Dermis blood vessel endothelial cell (primary cell): Measurements from ENCODE around the gene TMEM154. TPM values are rescaled to one million over a fixed set of nuclear protein-coding genes. Genes with fewer than 3 reads are reported as not detected.

Experiments used
- DNase-seq: peaks from one replicate; pipeline ENCODE4 v3.0.0; 2010
- total RNA-seq: library from RNA; depleted of rRNA; stranded (reverse); fragments of >200 nt; gene quantifications from 2 replicates; pipeline ENCODE4 v1.2.3, GENCODE V29; 2014

TMEM154 gene
- total RNA-seq, 1 donor from 2014 or later, result 1.0 TPM

- no peak for DNase-seq
Measured at GRCh38 chr4:152626790-152627189, 53.0 kb downstream of the TMEM154 start.

- no peak for DNase-seq
Measured at GRCh38 chr4:152620915-152621314, 58.9 kb downstream of the TMEM154 start.

GRCh38 chr4:152620218-152620617 lies 59.6 kb downstream of the TMEM154 start:
- no peak for DNase-seq

- no peak for DNase-seq
Measured at GRCh38 chr4:152619556-152619955, 60.2 kb downstream of the TMEM154 start.

GRCh38 chr4:152618971-152619370 lies 60.8 kb downstream of the TMEM154 start:
- no peak for DNase-seq

- no peak for DNase-seq
Measured at GRCh38 chr4:152616804-152617203, 63.0 kb downstream of the TMEM154 start.

- DNase-seq, result no peak
Measured at GRCh38 chr4:152613841-152614721, 65.7 kb downstream of the TMEM154 start.

GRCh38 chr4:152613351-152613750 lies 66.4 kb downstream of the TMEM154 start:
- DNase-seq, result no peak

- DNase-seq, result no peak
Measured at GRCh38 chr4:152610131-152610530, 69.7 kb downstream of the TMEM154 start.

GRCh38 chr4:152609481-152609880 lies 70.3 kb downstream of the TMEM154 start:
- no peak for DNase-seq

GRCh38 chr4:152607178-152607577 lies 72.6 kb downstream of the TMEM154 start:
- DNase-seq, result no peak

- DNase-seq, result no peak
Measured at GRCh38 chr4:152606753-152607152, 73.0 kb downstream of the TMEM154 start.

- DNase-seq, result peak; percentile 46
Measured at GRCh38 chr4:152605641-152606335, 74.0 kb downstream of the TMEM154 start.

GRCh38 chr4:152605031-152605430 lies 74.8 kb downstream of the TMEM154 start:
- no peak for DNase-seq

- DNase-seq, result no peak
Measured at GRCh38 chr4:152601156-152601555, 78.6 kb downstream of the TMEM154 start.

GRCh38 chr4:152599636-152600035 lies 80.2 kb downstream of the TMEM154 start:
- DNase-seq, result no peak

GRCh38 chr4:152599095-152599494 lies 80.7 kb downstream of the TMEM154 start:
- no peak for DNase-seq

GRCh38 chr4:152598454-152598853 lies 81.3 kb downstream of the TMEM154 start:
- no peak for DNase-seq

GRCh38 chr4:152594978-152595925 lies 84.5 kb downstream of the TMEM154 start:
- no peak for DNase-seq

- no peak for DNase-seq
Measured at GRCh38 chr4:152594057-152594456, 85.7 kb downstream of the TMEM154 start.

GRCh38 chr4:152591876-152592275 lies 87.9 kb downstream of the TMEM154 start:
- DNase-seq, result no peak

GRCh38 chr4:152591396-152591795 lies 88.4 kb downstream of the TMEM154 start:
- DNase-seq, result peak; percentile 30
